Breast epithelium (tissue), 4 donors: Measurements from ENCODE around the gene SIRPD. TPM values are rescaled to one million over a fixed set of nuclear protein-coding genes. Genes with fewer than 3 reads are reported as not detected.
"Not testable (repeated sequence)": the region's sequence is repeated elsewhere in the genome, so short reads cannot be mapped to it uniquely, and the experiment has no call there.

Experiments used
- DNase-seq, 2 donors: peaks; one replicate each; pipeline ENCODE4 v3.0.0-alpha.2; 2019; ENCODE audit warnings: low spot score in 2 of 2
- H3K27ac ChIP-seq, 2 donors: fragments of 200-600 bp; sonication (generic) in 1 of 2; one replicate each; pipeline ENCODE4 v1.5.1; 2016 to 2019; ENCODE audit warnings: mild to moderate bottlenecking in 1 of 2
- H3K27me3 ChIP-seq, 2 donors: fragments of 200-600 bp; sonication (generic) in 1 of 2; one replicate each; pipeline versions ENCODE4 v1.5.1 to v1.6.0; 2017 to 2019; ENCODE audit warnings: control low read depth in 1 of 2, mild to moderate bottlenecking in 1 of 2
- H3K36me3 ChIP-seq: fragments of 200-600 bp; one replicate; pipeline ENCODE4 v1.5.1; 2019
- H3K4me1 ChIP-seq, 2 donors: fragments of 200-600 bp; sonication (generic); one replicate each; pipeline ENCODE4 v1.5.1; 2016 to 2019; ENCODE audit warnings: control low read depth in 1 of 2
- H3K4me3 ChIP-seq, 3 donors: fragments of 200-600 bp; sonication (generic); 1 replicate in 2 of 3; 2 replicates in 1 of 3; pipeline ENCODE4 v1.5.1; 2016 to 2019; ENCODE audit warnings: mild to moderate bottlenecking in 3 of 3, moderate library complexity in 2 of 3
- H3K9me3 ChIP-seq, 2 donors: fragments of 200-600 bp; sonication (generic) in 1 of 2; one replicate each; pipeline ENCODE4 v1.5.1; 2016 to 2019; ENCODE audit warnings: control low read depth in 1 of 2
- POLR2A ChIP-seq: fragments of 450-650 bp; IDR thresholded peaks from one replicate; pipeline ENCODE4 v1.6.1; 2016; ENCODE audit warnings: antibody characterized with exemption, mild to moderate bottlenecking, moderate library complexity
- POLR2AphosphoS5 ChIP-seq, 3 donors: sonication (generic); formaldehyde crosslinking; IDR thresholded peaks; one replicate each; pipeline ENCODE4 v1.6.1; 2017; ENCODE audit warnings: antibody characterized with exemption in 3 of 3
- intact Hi-C: fragments of 100-400 bp; cut with DNase I; formaldehyde crosslinking; loops from one replicate; pipeline ENCODE4 v1.15.1; 2023; ENCODE audit warnings: low total_unique reads
- total RNA-seq, 3 donors: library from RNA; depleted of rRNA; stranded (reverse); fragments of >200 nt; gene quantifications; one replicate each; pipeline ENCODE4 v1.1.0, GENCODE V29; 2016
- TF ChIP-seq, protein P1 (sequence below), 3 donors: fragments of 450-650 bp; IDR thresholded peaks; one replicate each; pipeline ENCODE4 v1.5.1; 2016 to 2017; ENCODE audit warnings: antibody characterized with exemption in 3 of 3, mild to moderate bottlenecking in 3 of 3, moderate library complexity in 3 of 3

The SIRPD gene
- total RNA-seq, 3 donors from 2014 or later: not detected

DNA sequence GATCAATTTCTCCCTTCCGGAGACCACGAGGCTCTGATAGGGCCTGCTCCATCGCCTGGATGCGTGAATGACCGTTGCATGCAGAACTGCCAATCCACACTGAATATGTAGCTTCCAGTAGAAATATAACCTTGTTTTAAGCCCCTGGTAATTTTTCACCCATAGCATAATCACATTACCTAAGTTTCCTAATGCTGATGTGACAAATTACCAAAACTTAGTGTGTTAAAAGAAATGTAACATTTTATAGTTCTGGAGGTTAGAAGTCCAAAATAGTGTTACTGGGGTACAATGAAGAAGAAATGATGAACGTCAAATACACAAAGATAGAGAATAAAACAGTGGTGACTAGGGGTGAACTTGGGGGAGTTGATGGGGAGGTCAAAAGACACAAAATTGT, 22.0 kb upstream of the SIRPD start:
- Histone ChIP-seq H3K4me3 (no peak overlapping the region), H3K27ac (no peak overlapping the region), H3K9me3 (no peaks in the 10 kb centered on the region), H3K27me3 (no peaks in the 10 kb centered on the region), H3K36me3 (no peaks in the 10 kb centered on the region), H3K4me1 (no peaks in the 10 kb centered on the region)
- no peak for DNase-seq
- intact Hi-C loops: no loop called here
- TF ChIP-seq, protein P1, sequence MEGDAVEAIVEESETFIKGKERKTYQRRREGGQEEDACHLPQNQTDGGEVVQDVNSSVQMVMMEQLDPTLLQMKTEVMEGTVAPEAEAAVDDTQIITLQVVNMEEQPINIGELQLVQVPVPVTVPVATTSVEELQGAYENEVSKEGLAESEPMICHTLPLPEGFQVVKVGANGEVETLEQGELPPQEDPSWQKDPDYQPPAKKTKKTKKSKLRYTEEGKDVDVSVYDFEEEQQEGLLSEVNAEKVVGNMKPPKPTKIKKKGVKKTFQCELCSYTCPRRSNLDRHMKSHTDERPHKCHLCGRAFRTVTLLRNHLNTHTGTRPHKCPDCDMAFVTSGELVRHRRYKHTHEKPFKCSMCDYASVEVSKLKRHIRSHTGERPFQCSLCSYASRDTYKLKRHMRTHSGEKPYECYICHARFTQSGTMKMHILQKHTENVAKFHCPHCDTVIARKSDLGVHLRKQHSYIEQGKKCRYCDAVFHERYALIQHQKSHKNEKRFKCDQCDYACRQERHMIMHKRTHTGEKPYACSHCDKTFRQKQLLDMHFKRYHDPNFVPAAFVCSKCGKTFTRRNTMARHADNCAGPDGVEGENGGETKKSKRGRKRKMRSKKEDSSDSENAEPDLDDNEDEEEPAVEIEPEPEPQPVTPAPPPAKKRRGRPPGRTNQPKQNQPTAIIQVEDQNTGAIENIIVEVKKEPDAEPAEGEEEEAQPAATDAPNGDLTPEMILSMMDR (IDR thresholded peaks at IDR 0.05): no peak
- TF ChIP-seq POLR2AphosphoS5 (IDR thresholded peaks at IDR 0.05) (no peak), POLR2A (no peak)

DNA sequence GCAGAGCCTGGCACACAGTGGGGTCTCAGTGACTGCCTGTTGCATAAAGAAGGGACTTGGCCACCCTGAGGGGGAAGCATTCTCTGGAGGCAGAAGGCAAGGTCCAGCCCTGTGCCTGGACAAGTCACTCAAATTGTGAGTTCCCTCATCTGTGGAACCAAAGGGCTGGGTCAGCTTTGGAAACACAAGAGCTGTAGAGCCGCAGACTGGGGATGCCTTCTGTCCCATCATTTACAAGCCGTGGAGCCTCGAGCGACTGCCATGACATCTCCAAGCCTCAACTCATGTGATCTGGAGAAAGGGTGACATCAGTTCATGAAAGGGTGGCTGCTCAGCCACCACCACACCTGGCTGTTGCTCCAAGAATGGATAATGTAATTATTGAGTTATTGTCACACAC, 20.4 kb upstream of the SIRPD start:
- no peak overlapping the region for H3K27ac ChIP-seq
- no peaks in the 10 kb centered on the region for H3K9me3 ChIP-seq
- intact Hi-C loops: no loop called here
- H3K27me3 ChIP-seq: no peaks in the 10 kb centered on the region
- TF ChIP-seq, protein P1 (IDR thresholded peaks at IDR 0.05): no peak
- no peak for TF ChIP-seq POLR2A
- TF ChIP-seq POLR2AphosphoS5 (IDR thresholded peaks at IDR 0.05): no peak
- H3K4me1 ChIP-seq: no peaks in the 10 kb centered on the region
- H3K4me3 ChIP-seq: no peak overlapping the region
- no peak for DNase-seq
- H3K36me3 ChIP-seq: no peaks in the 10 kb centered on the region

DNA sequence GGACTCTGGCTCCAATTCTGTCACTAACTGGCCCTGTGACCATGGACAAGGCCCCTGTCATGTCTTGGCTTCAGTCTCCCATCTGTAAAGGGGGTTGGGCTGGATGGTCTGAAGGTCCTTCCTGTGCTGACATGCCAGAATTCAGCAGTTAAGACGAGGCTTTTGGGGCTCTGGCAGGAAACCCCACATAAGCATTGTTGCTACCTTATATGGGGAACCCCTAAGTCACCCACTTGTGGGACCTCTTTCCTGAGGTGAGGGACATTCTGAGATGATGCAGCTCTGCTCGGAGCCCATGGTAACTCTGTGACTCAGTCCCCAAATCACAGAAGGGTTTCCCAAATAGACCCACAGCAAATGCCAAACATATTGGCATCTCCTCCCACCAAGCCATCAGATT, 19.8 kb upstream of the SIRPD start:
- H3K27me3 ChIP-seq, H3K9me3 ChIP-seq, H3K27ac ChIP-seq, H3K4me1 ChIP-seq, DNase-seq, intact Hi-C loops, H3K4me3 ChIP-seq, H3K36me3 ChIP-seq: not testable (repeated sequence)

DNA sequence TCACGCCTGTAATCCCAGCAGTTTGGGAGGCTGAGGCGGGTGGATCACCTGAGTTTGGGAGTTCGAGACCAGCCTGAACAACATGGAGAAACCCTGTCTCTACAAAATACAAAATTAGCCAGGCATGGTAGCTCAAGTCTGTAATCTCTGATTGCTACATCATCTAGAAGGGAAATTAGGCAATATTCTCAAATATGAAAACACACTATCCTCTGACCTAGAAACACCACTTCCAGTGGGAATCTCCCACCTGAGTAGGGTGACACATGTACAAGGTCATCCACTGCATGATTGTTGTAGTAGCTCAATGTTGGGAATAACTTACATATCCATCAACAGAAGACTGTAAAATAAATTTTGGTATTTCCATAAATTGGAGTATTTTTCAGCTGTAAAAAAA, 19.1 kb upstream of the SIRPD start:
- Histone ChIP-seq H3K9me3 (no peaks in the 10 kb centered on the region), H3K4me1 (no peaks in the 10 kb centered on the region)
- TF ChIP-seq POLR2A (no peak), POLR2AphosphoS5 (IDR thresholded peaks at IDR 0.05) (no peak)
- TF ChIP-seq, protein P1 (IDR thresholded peaks at IDR 0.05): no peak

DNA sequence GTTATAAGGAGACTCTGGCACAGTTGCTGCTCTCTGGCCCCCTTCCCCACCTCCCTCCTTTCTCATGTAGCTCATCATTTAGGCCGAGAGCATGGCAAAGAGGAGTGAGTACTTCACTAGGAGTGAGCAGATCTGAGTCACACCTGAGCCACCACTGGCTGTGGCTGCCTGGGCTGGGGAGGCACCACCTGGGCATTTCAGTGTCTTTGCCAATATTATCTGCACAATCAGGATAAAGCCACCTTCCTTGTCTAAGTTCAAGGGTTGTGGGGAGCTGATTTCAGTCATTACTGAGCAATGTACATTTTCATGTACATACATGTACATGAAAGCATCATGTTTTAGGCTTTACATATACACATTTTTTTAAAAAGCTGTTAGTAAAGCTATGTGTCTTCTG, 18.5 kb upstream of the SIRPD start:
- H3K36me3 ChIP-seq, H3K27ac ChIP-seq, H3K9me3 ChIP-seq, intact Hi-C loops, H3K4me3 ChIP-seq, H3K27me3 ChIP-seq, H3K4me1 ChIP-seq, DNase-seq: not testable (repeated sequence)

More for the DNA sequence above, 19.1 kb upstream of the SIRPD start:
- intact Hi-C loops: no loop called here
- H3K27ac ChIP-seq: no peak overlapping the region
- H3K36me3 ChIP-seq: no peaks in the 10 kb centered on the region
- no peaks in the 10 kb centered on the region for H3K27me3 ChIP-seq
- H3K4me3 ChIP-seq: no peak overlapping the region
- DNase-seq: no peak

DNA sequence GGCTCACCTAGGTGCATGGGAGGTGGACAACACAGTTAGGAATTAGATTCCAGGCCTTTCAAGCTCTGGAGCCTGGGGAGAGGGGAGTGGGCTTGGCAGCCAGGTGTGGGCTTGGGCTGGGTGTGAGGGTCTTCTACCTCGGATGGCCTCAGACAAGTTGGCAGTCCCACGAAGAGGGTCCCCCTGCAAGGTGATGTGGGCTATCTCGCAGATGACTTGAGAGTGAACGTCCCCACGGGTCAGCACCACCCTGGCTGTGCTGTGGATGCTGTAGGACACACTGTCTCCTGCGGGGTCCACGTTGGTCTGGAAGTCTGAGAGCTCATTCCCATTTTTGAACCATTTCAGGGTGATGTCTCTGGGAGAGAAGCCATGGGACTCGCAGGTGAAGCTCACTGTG, 14.1 kb upstream of the SIRPD start:
- H3K4me1 ChIP-seq, H3K9me3 ChIP-seq, H3K27ac ChIP-seq, intact Hi-C loops, H3K4me3 ChIP-seq, H3K27me3 ChIP-seq, H3K36me3 ChIP-seq, DNase-seq: not testable (repeated sequence)

DNA sequence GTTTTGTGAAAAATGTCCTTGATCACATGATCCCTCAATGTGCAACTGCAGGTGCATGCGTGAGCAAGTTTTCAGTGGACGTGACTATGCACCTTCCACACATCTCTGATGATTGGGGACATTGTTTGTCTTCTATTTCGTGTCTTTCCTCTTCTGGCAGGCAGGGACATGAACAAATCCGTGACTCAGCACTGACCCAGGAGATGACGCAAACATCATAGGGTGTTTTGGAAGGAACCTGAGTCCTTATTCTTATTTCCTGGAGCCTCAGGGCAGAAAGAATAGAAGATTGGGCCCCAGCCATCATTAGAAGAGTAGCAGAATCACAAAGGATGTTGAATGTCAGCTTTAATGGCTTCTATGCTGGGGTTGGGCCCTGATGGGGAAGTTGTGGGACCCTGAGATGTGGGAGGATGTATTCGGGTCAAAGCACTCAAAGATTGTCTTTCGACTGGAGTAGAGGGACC, 11.9 kb upstream of the SIRPD start:
- no peaks in the 10 kb centered on the region for H3K4me1 ChIP-seq
- H3K36me3 ChIP-seq: no peaks in the 10 kb centered on the region
- intact Hi-C loops: no loop called here
- H3K4me3 ChIP-seq: no peak overlapping the region
- no peak for DNase-seq
- H3K27ac ChIP-seq: no peak overlapping the region
- no peaks in the 10 kb centered on the region for H3K27me3 ChIP-seq
- TF ChIP-seq, protein P1 (IDR thresholded peaks at IDR 0.05): no peak
- no peak for TF ChIP-seq POLR2AphosphoS5 (IDR thresholded peaks at IDR 0.05)
- no peak for TF ChIP-seq POLR2A
- no peaks in the 10 kb centered on the region for H3K9me3 ChIP-seq
